DMS 273 (cell line): Measurements from ENCODE around the gene SGPP1.
"Not testable (repeated sequence)": the region's sequence is repeated elsewhere in the genome, so short reads cannot be mapped to it uniquely, and the experiment has no call there.

Experiments
- DNase-seq: peaks from one replicate; lab custom pipeline; 2025; ENCODE audit not compliant: unreplicated experiment; lab: John Stamatoyannopoulos, UW

Gene SGPP1

DNA sequence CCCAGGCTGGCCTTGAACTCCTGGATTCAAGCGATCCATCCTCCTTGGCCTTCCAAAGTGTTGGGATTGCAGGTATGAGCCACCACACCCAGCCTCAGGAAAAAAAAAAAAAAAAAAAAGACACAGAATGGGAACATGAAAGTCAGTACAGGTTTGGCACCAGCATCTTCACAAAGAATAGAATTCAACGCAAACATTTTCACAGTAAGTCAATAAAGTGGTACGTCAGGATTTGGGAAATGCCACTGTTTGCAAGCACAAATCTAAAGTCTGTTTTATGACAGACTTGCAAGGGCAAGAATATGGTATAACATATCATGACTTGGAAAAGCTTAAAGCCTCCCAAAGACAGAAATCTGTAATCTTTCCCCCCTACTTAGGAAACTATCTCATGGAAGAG, 51.2 kb downstream of the SGPP1 start:
- DNase-seq: no peak

DNA sequence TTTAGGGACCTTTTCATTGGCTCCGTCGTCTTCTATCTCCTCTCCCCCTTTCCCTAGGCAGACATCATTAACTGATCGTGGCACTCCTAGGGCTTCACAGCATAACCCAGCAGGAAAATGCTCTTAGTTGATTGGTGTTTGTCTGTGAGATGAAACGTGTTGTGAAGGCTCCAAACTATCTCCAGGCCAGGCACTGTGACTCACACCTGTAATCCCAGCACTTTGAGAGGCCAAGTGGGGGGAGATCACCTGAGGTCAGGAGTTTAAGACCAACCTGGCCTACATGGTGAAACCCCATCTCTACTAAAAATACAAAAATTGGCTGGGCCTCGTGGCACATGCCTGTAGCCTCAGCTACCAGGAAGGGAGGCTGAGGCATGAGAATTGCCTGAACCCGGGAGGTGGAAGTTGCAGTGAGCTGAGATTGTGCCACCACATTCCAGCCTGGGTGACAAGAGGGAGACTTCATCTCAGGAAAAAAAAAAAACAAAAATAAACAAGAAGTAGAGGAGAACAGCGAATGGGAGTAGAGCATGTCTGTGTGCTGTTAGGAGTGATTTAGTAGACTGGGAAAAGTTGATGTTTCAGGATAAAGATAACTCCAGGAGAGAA, 53.9 kb downstream of the SGPP1 start:
- DNase-seq: no peak

GRCh38 chr14:63673255-63673654, 54.6 kb downstream of the SGPP1 start:
- no peak for DNase-seq

DNA sequence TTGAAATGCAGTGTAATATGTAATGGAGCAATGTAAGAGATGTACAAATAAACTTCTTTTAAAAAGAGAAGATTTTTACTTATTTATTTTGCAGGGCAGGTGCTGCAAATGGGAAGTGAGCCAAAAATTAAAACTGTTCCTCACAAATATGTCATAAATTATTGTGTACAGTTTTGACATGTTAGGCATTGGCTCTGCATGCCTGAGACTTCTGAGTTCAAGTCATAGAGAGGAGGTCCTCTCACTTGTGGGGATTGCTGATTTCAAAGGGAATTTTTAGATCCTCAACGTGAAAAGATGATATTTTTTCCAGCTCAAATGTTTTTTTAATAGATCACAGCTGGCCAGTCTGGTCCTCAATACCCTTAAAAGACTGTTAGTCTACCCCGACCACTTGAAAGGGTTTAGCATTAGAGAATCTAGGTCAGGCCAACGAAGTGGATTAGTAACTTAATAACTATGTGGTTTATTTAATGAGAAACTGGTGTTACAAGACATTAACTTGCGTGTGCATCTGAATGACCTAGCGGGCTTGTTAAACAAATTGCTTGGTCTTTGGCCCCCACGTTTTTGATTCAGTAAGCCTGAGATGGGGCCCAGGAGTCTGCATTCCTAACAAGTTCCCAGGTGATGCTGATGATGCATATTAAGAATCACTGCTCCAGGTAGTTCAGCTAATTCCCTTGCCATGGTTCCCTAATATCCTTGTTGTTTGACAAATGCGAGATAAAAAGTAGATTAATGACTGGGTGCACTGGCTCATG, 55.3 kb downstream of the SGPP1 start:
- no peak for DNase-seq

DNA sequence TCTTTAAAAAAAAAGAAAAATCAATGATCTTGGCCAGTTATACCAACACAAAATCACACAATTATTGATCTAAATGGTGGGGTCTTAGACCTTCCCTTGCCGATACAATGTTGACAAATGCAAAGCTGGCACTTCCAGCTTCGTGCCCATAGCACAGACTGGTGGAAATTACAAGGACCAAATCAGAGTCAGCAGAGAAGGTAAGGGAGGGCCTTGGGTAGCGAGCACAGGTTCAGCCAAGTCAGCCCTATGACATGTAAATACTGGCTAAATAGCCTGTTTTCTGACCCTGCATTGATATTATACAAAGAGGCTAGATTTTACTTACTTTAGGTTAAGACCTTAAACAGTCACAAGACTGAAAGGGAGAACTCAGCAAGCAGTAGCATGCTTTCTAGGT, 55.9 kb downstream of the SGPP1 start:
- DNase-seq: no peak

DNA sequence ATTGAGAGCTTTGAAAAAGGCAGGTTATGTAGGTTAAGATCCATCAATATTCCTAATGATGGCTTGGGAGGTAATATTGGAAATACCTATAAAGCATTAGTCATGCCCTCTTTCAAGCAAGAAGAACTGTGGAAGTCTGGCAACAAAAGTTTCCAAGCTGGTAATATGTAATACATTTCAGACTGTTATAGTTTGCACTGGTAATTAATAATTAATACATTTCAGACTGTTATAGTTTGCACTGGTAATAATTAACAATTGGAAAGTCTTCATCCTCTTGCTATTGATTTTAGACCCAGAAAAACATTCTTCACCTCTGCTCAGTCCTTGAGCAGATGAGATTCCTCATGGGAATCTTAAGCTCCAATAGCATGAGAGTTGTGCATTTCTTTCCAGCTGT, 57.2 kb downstream of the SGPP1 start:
- no peak for DNase-seq

GRCh38 chr14:63666335-63666734, 61.5 kb downstream of the SGPP1 start:
- DNase-seq: no peak

DNA sequence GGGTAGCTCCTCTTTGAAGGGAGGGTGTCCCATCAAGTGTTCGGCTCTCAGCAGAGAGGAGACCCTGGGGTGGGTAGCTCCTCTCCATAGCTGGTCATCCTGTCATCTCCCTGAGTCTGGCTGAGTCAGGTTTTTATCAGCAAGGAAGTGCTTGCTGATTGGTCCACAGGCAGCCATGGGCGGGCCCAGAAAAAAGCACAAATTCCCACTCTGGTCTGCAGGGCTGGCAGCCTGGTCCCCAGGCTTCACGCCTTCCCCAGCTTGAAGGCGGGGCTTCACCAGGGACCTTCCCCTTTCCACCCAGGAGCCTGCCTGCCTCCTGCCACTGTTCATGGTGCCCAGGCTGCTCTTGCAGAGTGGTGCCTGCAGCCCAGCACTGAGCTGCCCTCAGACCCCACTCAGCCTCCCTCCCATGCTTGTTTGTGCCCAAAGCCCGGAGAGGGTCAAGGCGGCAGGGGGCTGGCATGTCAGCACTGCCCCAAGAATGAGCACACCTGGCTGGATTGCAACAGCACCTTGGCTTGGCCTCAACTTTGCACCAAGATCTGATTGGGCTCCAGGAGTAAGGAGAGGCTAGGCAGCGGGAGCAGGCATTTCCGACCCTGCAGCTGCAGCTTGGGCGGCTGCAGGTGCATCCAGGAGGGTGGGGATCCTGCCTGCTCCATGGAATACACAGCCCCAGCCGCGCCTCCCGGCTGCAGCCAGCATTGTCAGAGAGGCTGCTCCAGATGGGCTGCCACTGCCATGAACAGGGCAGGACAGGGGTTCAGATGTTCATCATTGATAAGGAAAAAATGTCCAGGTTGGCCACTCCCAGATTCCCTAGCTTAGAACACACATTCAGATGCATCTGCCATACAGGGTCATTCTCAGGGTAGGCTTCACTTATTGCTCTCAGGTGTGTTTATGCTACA, 64.2 kb downstream of the SGPP1 start:
- no peak for DNase-seq

DNA sequence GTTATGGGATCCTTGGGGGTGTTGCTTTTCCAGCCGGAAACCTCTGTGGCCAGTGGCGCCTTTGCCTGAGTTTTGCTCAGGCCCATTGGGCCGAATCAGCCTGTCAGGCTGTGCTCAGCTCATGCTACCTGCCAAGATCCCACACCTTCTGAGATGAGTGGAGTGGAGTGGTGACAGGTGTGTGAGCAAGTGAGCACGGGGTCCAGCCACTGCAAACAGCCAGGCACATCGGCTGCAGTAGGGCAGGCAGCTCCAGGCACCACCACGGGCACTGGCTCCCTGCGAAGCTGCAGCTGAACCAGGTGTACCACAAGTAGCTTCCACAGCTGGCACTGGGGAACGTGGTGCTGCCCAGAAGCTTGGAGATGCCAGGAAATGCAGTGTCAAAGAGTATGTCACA, 65.1 kb downstream of the SGPP1 start:
- no peak for DNase-seq

GRCh38 chr14:63661881-63662280, 66.0 kb downstream of the SGPP1 start:
- not testable (repeated sequence) for DNase-seq

DNA sequence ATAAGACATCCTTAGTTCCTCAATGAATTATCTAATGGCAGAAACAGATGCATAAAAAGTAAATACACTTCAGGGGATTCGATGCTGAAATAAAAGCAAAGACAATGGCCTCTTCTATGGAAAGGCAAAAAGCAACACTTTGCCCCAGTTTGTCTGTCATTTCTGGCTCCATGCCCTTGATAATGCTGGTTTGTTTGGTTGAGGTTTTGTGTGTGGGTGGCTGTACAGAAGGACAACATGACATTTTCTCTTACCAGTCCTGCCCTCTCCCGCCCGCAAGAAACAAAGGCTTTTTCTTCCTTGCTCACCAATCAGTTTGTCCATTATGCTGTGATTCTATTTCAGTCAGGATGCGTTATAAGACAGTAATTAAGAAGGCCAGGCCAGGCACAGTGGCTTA, 68.1 kb downstream of the SGPP1 start:
- no peak for DNase-seq

GRCh38 chr14:63656194-63656593, 71.7 kb downstream of the SGPP1 start:
- DNase-seq: no peak

GRCh38 chr14:63654936-63655335, 72.9 kb downstream of the SGPP1 start:
- DNase-seq: no peak

DNA sequence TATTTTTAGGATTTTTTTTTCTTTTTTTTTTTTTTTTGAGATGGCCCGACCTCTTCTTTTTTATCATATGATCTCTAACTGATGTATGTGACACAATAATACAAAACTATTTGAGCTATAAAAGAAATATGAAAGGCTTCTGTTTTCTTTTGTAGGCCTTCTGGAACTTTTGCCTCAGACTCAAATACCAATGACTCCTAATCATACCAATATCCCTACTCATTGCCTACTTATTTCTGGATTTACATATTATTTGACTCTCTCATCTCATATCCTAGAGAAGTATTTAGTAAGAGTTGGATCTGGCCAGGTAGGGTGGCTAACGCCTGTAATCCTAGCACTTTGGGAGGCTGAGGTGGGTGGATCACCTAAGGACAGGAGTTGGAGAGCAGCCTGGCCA, 73.5 kb downstream of the SGPP1 start:
- no peak for DNase-seq

- DNase-seq: no peak
Observed at GRCh38 chr14:63652406-63652805, 75.5 kb downstream of the SGPP1 start.

DNA sequence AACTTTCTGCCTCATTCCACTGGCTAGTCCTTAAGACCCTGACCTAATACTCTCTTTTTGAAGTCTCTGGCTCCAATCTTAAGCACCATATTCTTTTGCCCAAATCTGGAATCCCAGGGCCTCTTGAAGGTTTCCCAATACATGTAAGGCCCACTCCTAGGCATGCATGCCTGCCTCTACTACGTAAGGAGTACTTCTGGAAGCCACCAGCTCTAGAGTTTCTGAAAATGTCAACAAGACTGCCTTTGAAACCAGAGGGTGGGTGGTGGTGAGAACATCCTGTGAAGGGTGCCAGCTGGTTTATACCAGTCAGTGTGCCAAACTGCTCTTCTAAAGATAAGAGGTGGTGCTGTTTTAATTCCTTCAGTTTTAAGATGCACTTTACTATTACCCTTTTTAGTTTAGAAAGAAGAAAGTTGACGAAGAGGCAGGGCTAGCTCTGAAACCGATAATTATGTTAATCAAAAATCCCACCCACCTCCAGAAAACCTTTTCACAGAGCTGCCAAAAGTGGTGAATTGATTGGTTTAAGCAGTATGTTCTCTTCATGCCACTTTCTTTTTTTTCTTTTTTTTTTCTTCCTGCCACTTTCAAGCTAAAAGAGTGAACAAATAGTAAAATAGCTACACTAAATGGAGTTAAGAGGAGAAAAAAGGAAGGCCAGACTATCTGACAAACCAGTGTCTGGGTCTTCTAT, 77.5 kb downstream of the SGPP1 start:
- no peak for DNase-seq

- DNase-seq: no peak
Observed at GRCh38 chr14:63647696-63648410, 80.0 kb downstream of the SGPP1 start.

DNA sequence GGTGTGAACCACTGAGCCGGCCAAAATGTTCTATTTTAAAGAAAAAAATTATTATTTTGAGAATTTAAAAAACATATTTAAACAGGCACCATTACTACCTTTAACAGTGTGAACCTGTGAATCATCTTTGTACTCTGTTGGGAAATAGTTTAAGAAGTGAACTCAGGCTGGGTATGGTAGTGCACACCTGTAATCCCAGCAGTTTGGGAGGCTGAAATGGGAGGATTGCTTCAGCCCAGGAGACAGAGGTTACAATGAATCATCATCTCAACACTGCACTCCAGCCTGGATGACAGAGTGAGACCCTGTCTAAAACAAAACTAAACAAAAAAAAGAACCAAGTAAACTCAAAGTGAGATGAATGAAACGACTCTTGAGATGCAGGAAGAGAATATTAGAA, 83.1 kb downstream of the SGPP1 start:
- no peak for DNase-seq

GRCh38 chr14:63642656-63643382, 85.0 kb downstream of the SGPP1 start:
- DNase-seq: peak; percentile 19

DNA sequence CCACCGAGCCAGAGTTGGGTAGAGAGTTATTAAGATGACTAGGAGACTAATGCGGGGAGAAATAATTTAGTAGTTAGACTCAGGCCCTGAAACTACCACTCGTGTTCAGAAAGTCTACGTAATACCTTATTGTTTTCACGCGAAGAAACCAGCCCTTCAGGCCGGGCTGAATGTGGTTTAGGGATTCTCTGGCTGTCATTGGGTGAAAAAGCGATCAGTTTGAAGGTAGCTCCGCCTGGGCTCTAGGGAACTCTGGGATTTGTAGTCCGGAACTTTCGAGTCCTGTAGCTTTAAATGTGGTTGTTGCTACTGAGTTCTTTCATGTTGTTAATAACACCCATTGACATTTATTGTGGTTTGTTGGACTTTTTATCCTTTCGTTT, 85.6 kb downstream of the SGPP1 start:
- peak; percentile 96 for DNase-seq
